Body of pancreas (tissue), 4 donors: Measurements from ENCODE around the gene PRR36. TPM values are rescaled to one million over a fixed set of nuclear protein-coding genes. Genes with fewer than 3 reads are reported as not detected.

Experiments
- ATAC-seq: fragments of 150-250 bp; one replicate; pipeline ENCODE4 v1.9.1; 2016
- DNase-seq, 4 donors: peaks; one replicate each; pipeline ENCODE4 v3.0.0-alpha.2; 2019
- H3K27ac ChIP-seq, 4 donors: fragments of 200-600 bp; sonication (generic); 1 replicate in 3 of 4; 2 replicates in 1 of 4; pipeline versions ENCODE4 v1.5.1 to v1.6.1; 2016 to 2019; ENCODE audit warnings: mild to moderate bottlenecking in 1 of 4, mixed read lengths in 1 of 4, moderate library complexity in 1 of 4
- H3K27me3 ChIP-seq, 2 donors: fragments of 200-600 bp; sonication (generic); one replicate each; pipeline ENCODE4 v1.6.0; 2016; ENCODE audit warnings: mild to moderate bottlenecking in 1 of 2
- H3K36me3 ChIP-seq, 2 donors: fragments of 200-600 bp; sonication (generic); replicated peaks in 1 of 2; 2 replicates each; pipeline ENCODE4 v1.5.1; 2016; ENCODE audit warnings: low read depth in 2 of 2; ENCODE audit not compliant: insufficient read depth in 1 of 2
- H3K4me1 ChIP-seq: fragments of 200-600 bp; sonication (generic); one replicate; pipeline ENCODE4 v1.6.0; 2016
- H3K4me3 ChIP-seq, 2 donors: fragments of 200-600 bp; sonication (generic); 1 replicate in 1 of 2; 2 replicates in 1 of 2; pipeline ENCODE4 v1.5.1; 2016 to 2019
- H3K9me3 ChIP-seq, 3 donors: fragments of 200-600 bp; sonication (generic); 1 replicate in 2 of 3; 2 replicates in 1 of 3; pipeline ENCODE4 v1.5.1; 2016
- CTCF ChIP-seq, 7 experiments: fragments of 450-650 bp in 4 of 7; fragments of 200-600 bp in 3 of 7; sonication (generic) in 3 of 7; IDR thresholded peaks; one replicate each; pipeline ENCODE4 v1.5.1; 2016 to 2019; ENCODE audit warnings: antibody characterized with exemption in 7 of 7
- POLR2A ChIP-seq, 3 donors: fragments of 450-650 bp; IDR thresholded peaks; one replicate each; pipeline ENCODE4 v1.6.1; 2016; ENCODE audit warnings: antibody characterized with exemption in 3 of 3, mild to moderate bottlenecking in 2 of 3
- WGBS, 2 donors: methylation state at CpG; one replicate each; pipeline ENCODE4 v1.1.5; 2017; 5-methylcytosine and 5-hydroxymethylcytosine counted together
- intact Hi-C: fragments of 100-400 bp; cut with DNase I; formaldehyde crosslinking; loops from one replicate; pipeline ENCODE4 v1.15.1; 2023
- total RNA-seq, 2 donors: library from RNA; depleted of rRNA; stranded (reverse); fragments of >200 nt; gene quantifications; one replicate each; pipeline ENCODE4 v1.1.0, GENCODE V29; 2016

Gene PRR36
- total RNA-seq, 2 donors from 2014 or later = 1.0 to 12.9 TPM

DNA sequence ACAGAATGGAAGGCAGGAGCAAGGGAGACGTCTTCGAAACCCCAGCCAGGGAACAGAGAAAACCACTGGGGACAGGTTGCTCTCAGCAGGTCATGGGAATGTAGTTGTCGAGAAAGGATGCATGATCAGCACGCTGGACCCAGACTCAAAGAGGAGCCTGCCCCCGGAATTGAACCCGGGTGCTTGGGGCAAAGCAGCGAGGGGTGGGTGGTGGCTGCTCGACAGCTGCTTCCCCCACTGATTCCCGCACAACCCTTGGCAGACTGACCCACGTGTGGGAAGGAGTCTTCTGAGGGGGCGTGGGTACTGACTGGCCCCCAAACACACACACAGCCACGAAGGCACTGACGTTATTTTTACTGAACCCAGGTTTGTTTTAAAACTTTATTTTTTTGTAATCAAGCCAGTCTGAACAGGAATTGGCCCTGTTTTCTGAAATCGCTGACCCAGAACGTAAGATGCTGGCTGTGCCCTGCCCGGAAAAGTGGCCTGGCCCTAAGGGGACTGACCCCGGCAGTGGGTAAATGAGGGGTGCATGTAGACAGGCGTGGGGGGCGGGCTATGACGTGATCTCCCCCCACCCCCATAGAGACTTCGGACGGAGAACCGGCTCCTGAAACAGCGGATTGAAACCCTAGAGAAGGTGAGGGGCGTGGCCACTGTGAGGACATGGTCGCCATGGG, 18.6 kb downstream of the PRR36 start:
- Histone ChIP-seq H3K27me3 (no peaks in the 10 kb centered on the region), H3K36me3 (no peaks in the 10 kb centered on the region), H3K4me3 (no peak overlapping the region), H3K4me1 (peaks cover 13% of the 10 kb centered on the region), H3K27ac (no peak overlapping the region), H3K9me3 (no peaks in the 10 kb centered on the region)
- no peak for DNase-seq
- intact Hi-C loops = loop anchor here (10.0 kb wide), 1 partner anchor 49 kb away; the partner anchor contains the start of gene MAP2K7
- TF ChIP-seq POLR2A (IDR thresholded peaks at IDR 0.05) (no peak), CTCF (IDR thresholded peaks at IDR 0.05) (no peak)
- 89 to 90% methylated on average over 25 to 26 of the region's 26 CpGs for WGBS, 2 donors
- no peak for ATAC-seq

DNA sequence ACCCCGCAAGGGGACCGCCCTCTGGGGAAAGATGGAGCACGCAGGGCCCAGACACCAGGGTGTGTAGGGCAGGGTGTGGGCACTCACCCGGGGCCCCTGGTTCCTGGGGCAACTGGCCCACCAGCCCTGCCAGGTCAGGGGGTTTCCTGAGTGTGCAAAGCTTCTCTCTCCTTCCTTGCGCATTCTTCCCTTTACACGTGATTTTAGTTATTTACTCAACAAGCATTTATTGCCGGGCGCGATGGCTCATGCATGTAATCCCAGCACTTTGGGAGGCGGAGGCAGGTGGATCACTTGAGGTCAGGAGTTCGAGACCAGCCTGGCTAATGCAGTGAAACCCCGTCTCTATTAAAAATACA, 20.4 kb downstream of the PRR36 start:
- 30 to 47% methylated on average over 12 of the region's 12 CpGs for WGBS, 2 donors
- ATAC-seq (peak; percentile 27), DNase-seq (peak in 2 of 4 donors; percentile 42)
- no peaks in the 10 kb centered on the region for H3K27me3 ChIP-seq
- intact Hi-C loops = loop anchor here (10.0 kb wide), 1 partner anchor 51 kb away; the partner anchor contains the start of gene MAP2K7
- H3K27ac ChIP-seq = peak overlapping the region; percentile 62 to 90 (median 77)
- H3K4me3 ChIP-seq = no peak overlapping the region
- no peaks in the 10 kb centered on the region for H3K36me3 ChIP-seq
- H3K4me1 ChIP-seq = peaks cover 13% of the 10 kb centered on the region
- TF ChIP-seq POLR2A (IDR thresholded peaks at IDR 0.05) = no peak
- no peak for TF ChIP-seq CTCF (IDR thresholded peaks at IDR 0.05)
- no peaks in the 10 kb centered on the region for H3K9me3 ChIP-seq

- 13 to 32% methylated on average over 10 to 45 of the region's 45 CpGs for WGBS, 2 donors
- Histone ChIP-seq H3K27me3 (no peaks in the 10 kb centered on the region), H3K36me3 (no peaks in the 10 kb centered on the region), H3K27ac (peak overlapping the region; percentile 62 to 90 (median 77)), H3K4me3 (no peak overlapping the region), H3K4me1 (peaks cover 13% of the 10 kb centered on the region), H3K9me3 (no peaks in the 10 kb centered on the region)
- DNase-seq = peak; percentile 95 to 97 (median 97)
- intact Hi-C loops = loop anchor here (10.0 kb wide), 1 partner anchor 52 kb away; the partner anchor contains the start of gene MAP2K7
- TF ChIP-seq POLR2A (IDR thresholded peaks at IDR 0.05) (peak in 2 of 3 donors; percentile 47 to 49), CTCF (IDR thresholded peaks at IDR 0.05) (peak; percentile 86 to 97 (median 92))
- peak; percentile 99 for ATAC-seq
Observed at GRCh38 chr19:7852851-7853769, 21.1 kb downstream of the PRR36 start.

DNA sequence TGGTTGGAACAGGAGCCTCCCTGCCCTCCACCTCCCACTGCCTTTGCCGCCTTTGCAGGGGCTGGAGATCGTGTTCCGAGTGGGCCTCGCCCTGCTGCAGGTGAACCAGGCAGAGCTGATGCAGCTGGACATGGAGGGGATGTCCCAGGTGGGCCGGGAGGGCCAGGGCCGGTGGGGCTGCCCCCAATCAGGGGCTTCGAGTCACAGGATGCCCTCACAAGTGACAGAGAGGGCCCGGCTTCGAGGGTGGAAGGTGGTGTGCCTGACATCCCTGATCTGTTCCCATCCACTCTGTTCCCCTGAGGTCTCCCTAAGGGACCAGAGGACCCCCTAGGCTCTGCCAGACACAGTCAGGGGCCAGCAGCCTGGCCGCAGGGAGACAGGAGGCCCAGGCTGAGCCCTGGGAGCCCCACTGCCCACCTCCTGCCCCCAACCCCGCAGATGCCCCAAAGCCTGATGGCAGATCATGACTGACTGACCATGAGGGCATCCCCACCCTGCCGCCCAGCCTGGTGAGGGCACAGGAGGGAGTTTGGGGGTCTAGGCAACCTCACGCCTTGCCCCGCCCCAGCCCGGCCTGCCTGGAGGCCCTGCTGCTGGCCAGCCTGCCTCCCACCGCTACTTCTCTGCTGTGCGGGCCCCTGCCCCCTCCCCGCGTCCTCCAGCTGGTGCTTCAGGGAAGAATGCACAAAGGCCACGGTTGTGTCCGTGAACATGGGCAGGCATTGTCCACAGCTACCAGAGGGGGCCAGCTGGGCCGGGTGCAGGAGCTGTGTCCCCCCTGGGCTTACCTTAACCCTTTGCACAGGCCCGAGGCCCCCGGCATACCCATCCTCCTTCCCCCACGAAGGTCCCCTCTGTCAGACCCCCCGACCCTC, 22.3 kb downstream of the PRR36 start:
- no peak for ATAC-seq
- no peak for TF ChIP-seq POLR2A (IDR thresholded peaks at IDR 0.05)
- Histone ChIP-seq H3K27me3 (no peaks in the 10 kb centered on the region), H3K27ac (no peak overlapping the region), H3K4me3 (no peak overlapping the region), H3K9me3 (no peaks in the 10 kb centered on the region), H3K4me1 (peaks cover 13% of the 10 kb centered on the region), H3K36me3 (no peaks in the 10 kb centered on the region)
- 74 to 83% methylated on average over 14 to 20 of the region's 26 CpGs for WGBS, 2 donors
- intact Hi-C loops = loop anchor here (10.0 kb wide), 1 partner anchor 53 kb away; the partner anchor contains the start of gene MAP2K7
- DNase-seq = no peak
